H1 (cell line): Measurements from ENCODE around the gene CTDP1. TPM values are rescaled to one million over a fixed set of nuclear protein-coding genes. Genes with fewer than 3 reads are reported as not detected.

ENCODE experiments used
- CTCF ChIA-PET: fragments of 300-600 bp; sonication (Branson Sonifier 250); formaldehyde crosslinking; loops from one replicate; lab custom pipeline; 2021; ENCODE audit not compliant: partially characterized antibody; lab: Charles Lee
- POLR2A ChIA-PET: fragments of 300-600 bp; sonication (Branson Sonifier 250); formaldehyde crosslinking; loops from one replicate; lab custom pipeline; 2021; ENCODE audit warnings: inconsistent platforms; ENCODE audit not compliant: partially characterized antibody; lab: Charles Lee
- DNase-seq, 2 experiments: peaks; one replicate each; pipeline versions ENCODE4 v3.0.0 to v3.0.0-alpha.2; 2010 to 2022; ENCODE audit warnings: low spot score in 2 of 2, low read depth in 1 of 2, mixed read lengths in 1 of 2
- FAIRE-seq: peaks from 2 replicates; lab custom pipeline; 2011; peaks lifted over from hg19 to GRCh38; lab: Jason Lieb, UNC
- H2AFZ ChIP-seq: 2 replicates; pipeline ENCODE4 v1.8.1; 2012; ENCODE audit warnings: low read length, inconsistent platforms
- H2AK5ac ChIP-seq: 2 replicates; pipeline ENCODE4 v1.6.1; 2013; ENCODE audit warnings: low read depth, low read length
- H2BK120ac ChIP-seq: replicated peaks from 2 replicates; pipeline ENCODE3; 2013; ENCODE audit warnings: low read depth, low read length, inconsistent platforms
- H2BK12ac ChIP-seq: 2 replicates; pipeline ENCODE4 v1.6.1; 2013; ENCODE audit warnings: low read depth, low read length
- H2BK15ac ChIP-seq: 2 replicates; pipeline ENCODE4 v1.6.1; 2013; ENCODE audit warnings: low read length
- H2BK20ac ChIP-seq: 2 replicates; pipeline ENCODE4 v1.6.1; 2013; ENCODE audit warnings: low read length
- H2BK5ac ChIP-seq: 2 replicates; pipeline ENCODE4 v1.6.1; 2013; ENCODE audit warnings: low read depth, low read length
- H3K14ac ChIP-seq: 2 replicates; pipeline ENCODE4 v1.6.1; 2013; ENCODE audit warnings: inconsistent platforms; ENCODE audit not compliant: insufficient read length
- H3K18ac ChIP-seq: 2 replicates; pipeline ENCODE4 v1.6.1; 2013; ENCODE audit warnings: low read length; ENCODE audit errors: extremely low read depth
- H3K23ac ChIP-seq: 2 replicates; pipeline ENCODE4 v1.6.1; 2013; ENCODE audit warnings: inconsistent platforms; ENCODE audit not compliant: insufficient read length
- H3K23me2 ChIP-seq: 2 replicates; pipeline ENCODE4 v1.6.1; 2013; ENCODE audit warnings: low read depth, low read length
- H3K27ac ChIP-seq: 2 replicates; pipeline ENCODE4 v1.6.1; 2011; ENCODE audit warnings: low read depth, low read length, inconsistent platforms
- H3K27me3 ChIP-seq, 4 experiments: replicated peaks in 1 of 4; 1 replicate in 1 of 4; 2 replicates in 3 of 4; pipeline versions ENCODE4 v1.6.1 to v1.8.1; 2011 to 2013; ENCODE audit warnings: low read length in 3 of 4, mild to moderate bottlenecking in 3 of 4, inconsistent platforms in 2 of 4, mixed read lengths in 2 of 4, moderate library complexity in 1 of 4; ENCODE audit not compliant: control insufficient read depth in 3 of 4, insufficient read depth in 3 of 4; ENCODE audit errors: extremely low read depth in 1 of 4
- H3K36me3 ChIP-seq, 4 experiments: 2 replicates each; pipeline versions ENCODE4 v1.6.1 to v1.8.1; 2011 to 2013; ENCODE audit warnings: mild to moderate bottlenecking in 4 of 4, low read length in 3 of 4, moderate library complexity in 2 of 4, control low read depth in 1 of 4, inconsistent platforms in 1 of 4; ENCODE audit not compliant: insufficient read depth in 4 of 4, control insufficient read depth in 2 of 4
- H3K4ac ChIP-seq: replicated peaks from 2 replicates; pipeline ENCODE3; 2013; ENCODE audit warnings: low read length, low read depth, mixed read lengths, inconsistent platforms; ENCODE audit not compliant: insufficient read length
- H3K4me1 ChIP-seq, 4 experiments: replicated peaks in 1 of 4; 1 replicate in 1 of 4; 2 replicates in 3 of 4; pipeline versions ENCODE4 v1.6.1 to v1.8.1; 2011 to 2013; ENCODE audit warnings: low read length in 3 of 4, inconsistent platforms in 2 of 4, mixed read lengths in 1 of 4; ENCODE audit not compliant: insufficient read depth in 4 of 4, control insufficient read depth in 3 of 4
- H3K4me2 ChIP-seq, 2 experiments: 2 replicates each; pipeline versions ENCODE4 v1.6.1 to v1.8.1; 2011 to 2013; ENCODE audit warnings: low read depth in 2 of 2, low read length in 2 of 2, control low read depth in 1 of 2, inconsistent platforms in 1 of 2, mild to moderate bottlenecking in 1 of 2; ENCODE audit not compliant: insufficient read depth in 1 of 2
- H3K4me3 ChIP-seq, 4 experiments: fragments of 200-600, 300-600 bp in 1 of 4; sonication (generic), shearing (Covaris generic), sonication (Bioruptor Twin) in 1 of 4; 2 replicates each; pipeline versions ENCODE4 v1.5.1 to v1.8.1; 2011 to 2016; ENCODE audit warnings: low read length in 4 of 4, low read depth in 3 of 4, control low read depth in 2 of 4, inconsistent platforms in 2 of 4, mild to moderate bottlenecking in 2 of 4, mixed read lengths in 1 of 4, moderate library complexity in 1 of 4; ENCODE audit not compliant: insufficient read depth in 2 of 4; ENCODE audit errors: extremely low read depth in 1 of 4
- H3K56ac ChIP-seq: replicated peaks from 2 replicates; pipeline ENCODE3; 2013; ENCODE audit warnings: low read depth, mild to moderate bottlenecking, mixed read lengths, low read length, inconsistent platforms; ENCODE audit not compliant: insufficient read length
- H3K79me1 ChIP-seq: 2 replicates; pipeline ENCODE4 v1.6.1; 2013; ENCODE audit warnings: low read depth, low read length, control low read depth
- H3K79me2 ChIP-seq, 2 experiments: 2 replicates each; pipeline versions ENCODE4 v1.6.1 to v1.8.1; 2012 to 2013; ENCODE audit warnings: low read length in 2 of 2, mild to moderate bottlenecking in 2 of 2, inconsistent platforms in 1 of 2; ENCODE audit not compliant: insufficient read depth in 2 of 2, control insufficient read depth in 1 of 2
- H3K9ac ChIP-seq, 4 experiments: replicated peaks in 1 of 4; 1 replicate in 1 of 4; 2 replicates in 3 of 4; pipeline versions ENCODE4 v1.6.1 to v1.8.1; 2011 to 2013; ENCODE audit warnings: low read depth in 3 of 4, low read length in 3 of 4, control low read depth in 2 of 4, mild to moderate bottlenecking in 2 of 4, moderate library complexity in 2 of 4, inconsistent platforms in 1 of 4; ENCODE audit errors: extremely low read depth in 1 of 4
- H3K9me3 ChIP-seq, 2 experiments: 2 replicates each; pipeline versions ENCODE4 v1.6.1 to v1.8.1; 2012 to 2013; ENCODE audit warnings: mild to moderate bottlenecking in 2 of 2, moderate library complexity in 2 of 2, control low read depth in 1 of 2, inconsistent platforms in 1 of 2, low read depth in 1 of 2, low read length in 1 of 2, mixed read lengths in 1 of 2; ENCODE audit not compliant: insufficient read depth in 2 of 2
- H4K20me1 ChIP-seq, 2 experiments: replicated peaks in 1 of 2; 2 replicates each; pipeline versions ENCODE3 to v1.8.1; 2011 to 2013; ENCODE audit warnings: inconsistent platforms in 2 of 2, low read length in 2 of 2, mild to moderate bottlenecking in 1 of 2; ENCODE audit not compliant: insufficient read depth in 2 of 2, control insufficient read depth in 1 of 2
- H4K5ac ChIP-seq: 2 replicates; pipeline ENCODE4 v1.6.1; 2013; ENCODE audit warnings: low read length, low read depth, mixed read lengths, inconsistent platforms; ENCODE audit not compliant: insufficient read length
- H4K8ac ChIP-seq: 2 replicates; pipeline ENCODE4 v1.8.0; 2013; ENCODE audit warnings: mild to moderate bottlenecking, moderate library complexity, low read length, inconsistent platforms; ENCODE audit not compliant: insufficient read depth; ENCODE audit errors: extremely low read depth
- H4K91ac ChIP-seq: replicated peaks from 2 replicates; pipeline ENCODE3; 2013; ENCODE audit warnings: low read length, mixed read lengths, inconsistent platforms; ENCODE audit not compliant: insufficient read length
- BACH1 ChIP-seq: IDR thresholded peaks from 2 replicates; pipeline ENCODE4 v1.6.1; 2012; ENCODE audit warnings: low read length, improper control_type of control experiment
- CBX8 ChIP-seq: fragments of 300-800, 300-1000 bp; sonication (generic); IDR thresholded peaks from 2 replicates; pipeline ENCODE4 v1.7.1; 2016; ENCODE audit warnings: low read depth, low read length, borderline replicate concordance
- CREB1 ChIP-seq: IDR thresholded peaks from 2 replicates; pipeline ENCODE4 v1.6.1; 2012; ENCODE audit warnings: inconsistent platforms
- EP300 ChIP-seq, 2 experiments: IDR thresholded peaks; 1 replicate in 1 of 2; 2 replicates in 1 of 2; pipeline ENCODE4 v1.6.1; 2011 to 2012; ENCODE audit warnings: low read depth in 2 of 2, low read length in 2 of 2, mild to moderate bottlenecking in 2 of 2, borderline replicate concordance in 1 of 2, inconsistent platforms in 1 of 2, moderate library complexity in 1 of 2
- EZH2 ChIP-seq: fragments of 200-600 bp; sonication (generic); IDR thresholded peaks from 2 replicates; pipeline ENCODE4 v1.7.1; 2012; ENCODE audit warnings: low read depth, mild to moderate bottlenecking, moderate library complexity, low read length, inconsistent platforms; ENCODE audit not compliant: severe bottlenecking
- NRF1 ChIP-seq: IDR thresholded peaks from 2 replicates; pipeline ENCODE4 v1.6.1; 2011; ENCODE audit warnings: mild to moderate bottlenecking, low read depth, low read length, improper control_type of control experiment
- SP1 ChIP-seq: IDR thresholded peaks from 2 replicates; pipeline ENCODE4 v1.6.1; 2011; ENCODE audit warnings: low read depth, low read length
- SP2 ChIP-seq: IDR thresholded peaks from 2 replicates; pipeline ENCODE4 v1.6.1; 2012; ENCODE audit warnings: mild to moderate bottlenecking, low read length, inconsistent platforms
- WGBS, 2 experiments: shearing (Covaris generic) in 1 of 2; methylation state at CpG; one replicate each; pipeline versions ENCODE4 v1.1.6 to v1.1.7; 2013 to 2015; ENCODE audit warnings: low lambda C conversion rate in 2 of 2, mixed read lengths in 2 of 2, inconsistent platforms in 1 of 2, low coverage in 1 of 2, missing lambda C conversion rate in 1 of 2; ENCODE audit not compliant: insufficient replicate concordance in 2 of 2, insufficient coverage in 1 of 2, insufficient read length in 1 of 2; ENCODE audit errors: extremely low coverage in 1 of 2, missing lambda C conversion rate in 1 of 2; 5-methylcytosine and 5-hydroxymethylcytosine counted together
- polyA plus RNA-seq, 7 experiments: library from polyadenylated mRNA; depleted of rRNA in 3 of 7; stranded (reverse) in 5 of 7; unstranded in 2 of 7; fragments of >200 nt in 5 of 7; fragments of 200-250 nt in 2 of 7; gene quantifications; 1 replicate in 5 of 7; 2 replicates in 1 of 7; 4 replicates in 1 of 7; pipeline versions ENCODE4 v1.2.1 to v1.2.3, GENCODE V29; 2011 to 2013; ENCODE audit warnings: missing spikeins in 2 of 7, mixed read lengths in 2 of 7
- total RNA-seq: library from RNA; stranded (reverse); fragmentation: NEBNext Ultra II Directional; extraction: Animal tissue kit (Norgen Biotek cat#: 25700); gene quantifications from 2 replicates; pipeline ENCODE4 v1.2.1, GENCODE V29; 2021
- TF ChIP-seq, protein P1 (sequence below): IDR thresholded peaks from 2 replicates; pipeline ENCODE4 v1.6.1; 2011; ENCODE audit warnings: low read length, improper control_type of control experiment
- TF ChIP-seq, protein P2 (sequence below): IDR thresholded peaks from 2 replicates; pipeline ENCODE4 v1.6.1; 2011; ENCODE audit warnings: low read depth, mild to moderate bottlenecking, low read length; ENCODE audit not compliant: insufficient read depth
- TF ChIP-seq, protein P3 (sequence below): IDR thresholded peaks from 2 replicates; pipeline ENCODE4 v1.6.1; 2012; ENCODE audit warnings: low read length, inconsistent platforms

CTDP1 gene
- total and polyA plus RNA-seq, 2 of the 8 experiments (the other 6 are each of a cell fraction or from before 2014, with no cell fraction given): 16.6 to 37.0 TPM

DNA sequence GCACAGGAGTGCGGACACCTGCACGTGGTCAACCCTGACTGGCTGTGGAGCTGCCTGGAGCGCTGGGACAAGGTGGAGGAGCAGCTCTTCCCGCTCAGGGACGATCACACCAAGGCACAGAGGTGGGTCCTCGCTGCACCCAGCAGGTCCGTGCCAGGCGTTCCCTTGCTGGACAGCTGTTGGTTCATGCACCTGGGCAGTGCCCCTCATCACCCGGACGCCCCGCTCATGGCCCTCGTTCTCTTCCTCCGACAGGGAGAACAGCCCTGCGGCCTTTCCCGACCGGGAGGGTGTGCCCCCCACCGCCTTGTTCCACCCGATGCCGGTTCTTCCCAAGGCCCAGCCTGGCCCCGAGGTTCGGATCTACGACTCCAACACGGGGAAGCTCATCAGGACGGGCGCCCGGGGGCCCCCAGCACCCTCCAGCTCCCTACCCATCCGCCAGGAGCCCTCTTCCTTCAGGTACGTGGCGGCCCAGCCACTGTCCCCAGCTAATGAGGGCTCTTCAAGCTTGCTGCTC lies 38.0 kb downstream of the CTDP1 start:
- Histone ChIP-seq H3K9me3 (no peaks in the 10 kb centered on the region), H3K56ac (no peak overlapping the region), H2BK120ac (no peak overlapping the region), H3K23ac (no peak overlapping the region), H4K91ac (no peak overlapping the region), H4K20me1 (peaks cover 6 to 11% of the 10 kb centered on the region in 2 experiments), H3K79me2 (no peaks in the 10 kb centered on the region), H3K4me3 (no peak overlapping the region), H3K27me3 (no peaks in the 10 kb centered on the region), H3K4me2 (no peak overlapping the region), H4K8ac (no peak overlapping the region), H3K9ac (no peak overlapping the region), H3K4me1 (no peaks in the 10 kb centered on the region), H2BK12ac (no peak overlapping the region), H3K23me2 (no peaks in the 10 kb centered on the region), H3K14ac (no peak overlapping the region), H2AK5ac (no peak overlapping the region), H2BK15ac (no peak overlapping the region), H3K4ac (no peak overlapping the region), H3K36me3 (peaks cover 4 to 48% (median 20%) of the 10 kb centered on the region in 4 experiments; a peak in 6 of 8 replicates), H3K18ac (no peak overlapping the region), H4K5ac (no peak overlapping the region), H2AFZ (no peak overlapping the region), H3K79me1 (peaks cover 4% of the 10 kb centered on the region), H3K27ac (no peak overlapping the region), H2BK20ac (no peak overlapping the region), H2BK5ac (no peak overlapping the region)
- WGBS, 2 experiments: 96% methylated on average over 28 of the region's 29 CpGs; no CpG with 5 or more reads in 1 of the 2 experiments
- ChIA-PET POLR2A (no interaction called here), CTCF (no interaction called here)
- no peak for DNase-seq
- no peak for FAIRE-seq
- TF ChIP-seq EZH2: no peak
- TF ChIP-seq, protein P1, sequence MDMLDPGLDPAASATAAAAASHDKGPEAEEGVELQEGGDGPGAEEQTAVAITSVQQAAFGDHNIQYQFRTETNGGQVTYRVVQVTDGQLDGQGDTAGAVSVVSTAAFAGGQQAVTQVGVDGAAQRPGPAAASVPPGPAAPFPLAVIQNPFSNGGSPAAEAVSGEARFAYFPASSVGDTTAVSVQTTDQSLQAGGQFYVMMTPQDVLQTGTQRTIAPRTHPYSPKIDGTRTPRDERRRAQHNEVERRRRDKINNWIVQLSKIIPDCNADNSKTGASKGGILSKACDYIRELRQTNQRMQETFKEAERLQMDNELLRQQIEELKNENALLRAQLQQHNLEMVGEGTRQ: no peak
- TF ChIP-seq BACH1: no peak
- no peak for TF ChIP-seq SP1
- TF ChIP-seq, protein P2, sequence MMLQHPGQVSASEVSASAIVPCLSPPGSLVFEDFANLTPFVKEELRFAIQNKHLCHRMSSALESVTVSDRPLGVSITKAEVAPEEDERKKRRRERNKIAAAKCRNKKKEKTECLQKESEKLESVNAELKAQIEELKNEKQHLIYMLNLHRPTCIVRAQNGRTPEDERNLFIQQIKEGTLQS: no peak
- TF ChIP-seq, protein P3, sequence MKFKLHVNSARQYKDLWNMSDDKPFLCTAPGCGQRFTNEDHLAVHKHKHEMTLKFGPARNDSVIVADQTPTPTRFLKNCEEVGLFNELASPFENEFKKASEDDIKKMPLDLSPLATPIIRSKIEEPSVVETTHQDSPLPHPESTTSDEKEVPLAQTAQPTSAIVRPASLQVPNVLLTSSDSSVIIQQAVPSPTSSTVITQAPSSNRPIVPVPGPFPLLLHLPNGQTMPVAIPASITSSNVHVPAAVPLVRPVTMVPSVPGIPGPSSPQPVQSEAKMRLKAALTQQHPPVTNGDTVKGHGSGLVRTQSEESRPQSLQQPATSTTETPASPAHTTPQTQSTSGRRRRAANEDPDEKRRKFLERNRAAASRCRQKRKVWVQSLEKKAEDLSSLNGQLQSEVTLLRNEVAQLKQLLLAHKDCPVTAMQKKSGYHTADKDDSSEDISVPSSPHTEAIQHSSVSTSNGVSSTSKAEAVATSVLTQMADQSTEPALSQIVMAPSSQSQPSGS: no peak
- no peak for TF ChIP-seq CREB1
- TF ChIP-seq CBX8: no peak
- TF ChIP-seq SP2: no peak
- no peak for TF ChIP-seq EP300 (IDR thresholded peaks at IDR 0.05; ENCODE audit: borderline replicate concordance in 1 of 2, low read depth in 2 of 2, low read length in 2 of 2)
- TF ChIP-seq NRF1: no peak
